Measurements from ENCODE around the gene CRMP1. TPM values are rescaled to one million over a fixed set of nuclear protein-coding genes. Genes with fewer than 3 reads are reported as not detected.

The CRMP1 gene
- total RNA-seq (6.9 TPM), polyA plus RNA-seq (ENCODE audit: insufficient read depth in 1 of 8, insufficient read length in 8 of 8, low replicate concordance in 1 of 8) (10 to 100 TPM; 19.8 to 34.9 (median 24.1) TPM)
- long read RNA-seq, donor 1, partial matches to known transcripts, result 0 of 1 reads
- long read RNA-seq, donor 1, other reads (novel, unspliced or antisense), result 0 of 1 reads
- long read RNA-seq, donor 2, partial matches to known transcripts, result 0 of 1 reads
- long read RNA-seq, donor 2, other reads (novel, unspliced or antisense), result 0 of 1 reads
- long read RNA-seq, donor 3, transcript CRMP1-202 (14 exons, 2,911 nt), result major isoform, 5 of 11 reads
- long read RNA-seq, donor 3, partial matches to known transcripts, result 6 of 11 reads
- long read RNA-seq, donor 3, other reads (novel, unspliced or antisense), result 0 of 11 reads
- long read RNA-seq, donor 4, partial matches to known transcripts, result 0 of 5 reads
- long read RNA-seq, donor 4, other reads (novel, unspliced or antisense), result 0 of 5 reads
- long read RNA-seq, donor 5, partial matches to known transcripts, result 0 of 10 reads
- long read RNA-seq, donor 5, other reads (novel, unspliced or antisense), result 7 of 10 reads
- long read RNA-seq, donor 6, partial matches to known transcripts, result 20 of 21 reads
- long read RNA-seq, donor 6, other reads (novel, unspliced or antisense), result 0 of 21 reads
- long read RNA-seq, donor 7, partial matches to known transcripts, result 11 of 16 reads
- long read RNA-seq, donor 7, other reads (novel, unspliced or antisense), result 0 of 16 reads
- long read RNA-seq, donor 8, result 0 reads
- long read RNA-seq, donor 9, partial matches to known transcripts, result 9 of 12 reads
- long read RNA-seq, donor 9, other reads (novel, unspliced or antisense), result 0 of 12 reads
- long read RNA-seq, donor 10, partial matches to known transcripts, result 0 of 4 reads
- long read RNA-seq, donor 10, other reads (novel, unspliced or antisense), result 0 of 4 reads
- long read RNA-seq, donor 11, partial matches to known transcripts, result 0 of 2 reads
- long read RNA-seq, donor 11, other reads (novel, unspliced or antisense), result 0 of 2 reads

DNA sequence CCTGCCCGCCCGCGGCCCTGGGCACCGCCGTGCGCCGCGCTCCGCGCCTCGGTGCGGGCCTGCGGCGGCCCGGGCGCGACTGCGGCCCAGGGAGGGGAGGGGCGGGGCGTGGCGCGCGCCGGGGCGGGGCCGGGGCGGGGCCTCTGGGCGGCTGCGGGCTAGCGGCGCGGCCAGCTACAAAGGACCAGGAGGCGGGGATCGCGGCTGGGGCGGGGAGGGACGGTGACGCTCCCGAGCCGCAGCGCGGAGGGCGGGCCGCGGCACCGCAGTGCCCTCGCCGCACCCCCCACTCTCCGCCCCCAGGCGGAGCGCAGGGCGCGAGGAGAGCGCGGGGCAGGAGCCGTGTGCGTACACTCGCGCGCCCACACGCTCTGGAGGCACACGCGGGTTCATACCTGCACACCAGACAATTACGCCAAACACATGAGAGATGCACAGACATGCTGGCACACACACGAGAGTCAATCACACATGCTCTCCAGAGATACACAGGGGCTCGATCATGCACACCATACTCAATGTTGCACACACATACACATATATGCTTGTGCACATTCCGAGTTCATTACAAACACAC lies at the start of gene CRMP1:
Gene CRMP1 (minus strand): TSS at position 83 of the 577 bp plus-strand sequence. CDS start 117 bp downstream, outside the sequence.
- Histone ChIP-seq H3K4me1 (ENCODE audit: control insufficient read depth, insufficient read depth, low read length) (peaks cover 23% of the 10 kb centered on the region), H3K36me3 (ENCODE audit: control insufficient read depth, insufficient read depth, low read length) (no peaks in the 10 kb centered on the region), H3K4me3 (ENCODE audit: low read length) (no peak within 1 kb of the TSS), H3K27ac (ENCODE audit: low read length) (no peak within 1 kb of the TSS), H3K9me3 (replicated peaks; ENCODE audit: control insufficient read depth, low read depth, low read length) (peaks cover 5% of the 10 kb centered on the region), H3K27me3 (ENCODE audit: control insufficient read depth, insufficient read depth, low read length) (peaks cover 81% of the 10 kb centered on the region)
- 2% methylated on average over 67 of the region's 67 CpGs for WGBS (ENCODE audit: insufficient coverage)
- DNase-seq, result peak; percentile 17

DNA sequence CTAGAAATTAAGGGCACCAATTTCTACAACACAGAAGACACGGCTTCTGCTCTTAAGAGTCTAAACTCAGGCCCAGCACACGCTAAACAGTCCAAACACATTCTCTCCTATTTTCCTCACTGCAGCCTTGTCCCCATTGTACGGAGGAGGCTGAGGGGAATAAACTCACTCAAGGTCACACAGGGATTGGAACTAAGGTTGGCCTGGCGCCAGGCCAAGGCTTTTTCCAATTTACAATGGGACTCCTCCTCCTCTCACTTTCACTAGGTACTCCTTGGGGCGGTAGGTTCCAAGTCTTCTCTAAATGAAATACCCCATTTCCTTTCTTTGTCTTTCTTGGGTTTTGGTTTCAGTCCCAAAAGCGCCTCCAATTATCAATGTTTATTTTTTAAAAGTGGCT lies 48.7 kb upstream of the CRMP1 start:
- no peak for DNase-seq
- Histone ChIP-seq H3K27me3 (ENCODE audit: control insufficient read depth, insufficient read depth, low read length) (peaks cover 5% of the 10 kb centered on the region), H3K27ac (ENCODE audit: low read length) (no peak overlapping the region), H3K36me3 (ENCODE audit: control insufficient read depth, insufficient read depth, low read length) (no peaks in the 10 kb centered on the region), H3K4me1 (ENCODE audit: control insufficient read depth, insufficient read depth, low read length) (peaks cover 2% of the 10 kb centered on the region), H3K9me3 (replicated peaks; ENCODE audit: control insufficient read depth, low read depth, low read length) (peaks cover 8% of the 10 kb centered on the region), H3K4me3 (ENCODE audit: low read length) (no peak overlapping the region)
- WGBS (ENCODE audit: insufficient coverage), result 80% methylated on average over 2 of the region's 6 CpGs

DNA sequence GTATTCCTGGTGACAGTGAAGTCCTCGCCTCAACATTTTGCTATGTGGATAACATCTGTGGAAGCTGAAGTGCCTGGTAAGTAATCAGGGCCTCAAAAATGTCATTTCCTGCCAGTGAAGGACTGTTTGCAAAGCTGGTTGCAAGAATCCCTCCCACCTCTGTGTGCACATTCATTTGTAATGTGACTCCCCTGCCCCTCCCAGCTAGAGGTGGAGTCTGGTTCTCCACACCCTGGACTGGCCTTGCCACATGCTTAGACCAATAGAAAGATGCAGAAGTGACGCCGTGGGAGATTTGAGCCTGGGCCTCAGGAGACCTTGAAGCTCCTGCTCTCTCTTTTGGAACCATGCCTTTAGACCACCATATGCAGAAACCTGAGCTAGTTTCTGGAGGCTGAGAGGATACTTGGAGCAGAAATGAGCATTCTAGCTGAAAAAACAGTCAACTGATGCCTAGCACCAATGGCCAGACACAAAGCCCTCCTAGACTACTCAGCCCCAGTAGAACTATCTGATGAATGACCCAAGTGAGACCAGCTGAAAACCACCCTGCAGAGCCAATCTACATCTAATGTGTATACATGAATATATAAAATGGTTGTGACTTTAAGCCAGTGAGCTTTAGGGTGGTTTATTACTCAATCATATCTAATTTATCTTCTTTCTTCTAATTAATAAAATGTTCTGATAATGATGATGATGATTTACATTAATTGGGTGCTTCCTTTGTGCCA lies 47.8 kb upstream of the CRMP1 start:
- no peaks in the 10 kb centered on the region for H3K36me3 ChIP-seq (ENCODE audit: control insufficient read depth, insufficient read depth, low read length)

DNA sequence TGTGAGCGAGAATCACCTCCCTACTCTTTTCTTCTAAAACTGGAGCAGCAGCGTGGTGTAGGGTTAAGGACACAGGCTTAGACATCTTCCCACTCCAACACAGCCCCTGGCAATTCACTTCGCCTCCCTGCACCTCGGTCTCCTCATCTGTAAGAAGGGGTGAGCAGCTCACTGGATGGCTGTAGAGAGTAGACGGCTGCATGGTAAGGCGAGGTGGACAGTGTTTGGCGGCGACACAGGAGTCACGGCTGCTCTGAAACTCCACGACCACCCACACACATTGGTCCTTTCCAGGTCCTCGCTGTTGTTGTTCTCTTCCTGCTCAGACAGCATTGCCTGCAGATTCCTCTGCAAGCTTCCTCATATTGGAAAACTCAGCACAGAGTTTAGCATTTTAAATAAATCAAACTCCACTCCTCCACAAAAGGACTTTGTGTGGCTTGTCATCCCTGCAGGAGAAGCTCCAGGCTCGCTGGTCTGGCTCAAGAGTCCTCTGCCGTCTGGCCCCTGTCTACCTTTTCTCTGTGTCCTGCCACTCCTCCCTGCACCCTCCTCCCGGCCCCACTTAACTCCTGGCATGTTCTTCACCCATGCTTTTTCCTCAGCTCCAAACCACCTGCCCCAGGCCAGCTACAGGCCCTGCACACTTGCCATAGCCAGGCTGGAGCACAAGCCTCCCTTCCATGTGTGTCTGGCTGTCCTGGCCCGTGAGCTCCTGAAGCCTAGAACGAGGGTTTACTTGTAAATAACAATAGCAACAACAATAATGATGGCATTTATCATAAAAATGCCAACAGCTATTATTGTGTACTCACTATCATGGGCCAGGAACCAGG lies 41.3 kb upstream of the CRMP1 start:
- Histone ChIP-seq H3K36me3 (ENCODE audit: control insufficient read depth, insufficient read depth, low read length) (no peaks in the 10 kb centered on the region), H3K27ac (ENCODE audit: low read length) (no peak overlapping the region), H3K4me3 (ENCODE audit: low read length) (no peak overlapping the region), H3K27me3 (ENCODE audit: control insufficient read depth, insufficient read depth, low read length) (peaks cover 19% of the 10 kb centered on the region), H3K9me3 (replicated peaks; ENCODE audit: control insufficient read depth, low read depth, low read length) (no peaks in the 10 kb centered on the region), H3K4me1 (ENCODE audit: control insufficient read depth, insufficient read depth, low read length) (no peaks in the 10 kb centered on the region)
- no peak for DNase-seq
- WGBS (ENCODE audit: insufficient coverage), result 44% methylated on average over 10 of the region's 16 CpGs

More for the DNA sequence above, 47.8 kb upstream of the CRMP1 start:
- peaks cover 2% of the 10 kb centered on the region for H3K4me1 ChIP-seq (ENCODE audit: control insufficient read depth, insufficient read depth, low read length)
- no peak for DNase-seq
- no CpG with 5 or more reads among the region's 3 CpGs for WGBS (ENCODE audit: insufficient coverage)
- H3K4me3 ChIP-seq (ENCODE audit: low read length), result no peak overlapping the region
- H3K9me3 ChIP-seq (replicated peaks; ENCODE audit: control insufficient read depth, low read depth, low read length), result peaks cover 6% of the 10 kb centered on the region
- peaks cover 5% of the 10 kb centered on the region for H3K27me3 ChIP-seq (ENCODE audit: control insufficient read depth, insufficient read depth, low read length)
- no peak overlapping the region for H3K27ac ChIP-seq (ENCODE audit: low read length)

DNA sequence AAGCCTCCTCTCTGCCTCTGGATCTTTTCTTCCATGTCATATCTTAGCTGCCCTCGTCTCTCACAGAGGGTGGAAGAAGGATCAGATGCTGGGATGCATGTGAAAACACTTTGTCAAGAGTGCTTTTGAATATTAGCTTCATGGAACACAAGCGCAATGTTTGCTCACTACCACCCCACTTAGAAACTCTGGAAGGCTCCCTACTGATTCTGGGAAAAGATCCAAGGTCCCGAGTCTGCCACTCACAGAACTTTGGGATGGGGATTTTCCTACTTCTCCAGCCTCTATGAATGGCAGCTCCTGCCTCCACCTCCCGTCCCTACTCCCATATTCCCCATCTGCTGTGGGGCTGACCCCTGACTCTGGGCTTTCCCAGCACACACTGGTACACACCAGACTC lies 40.2 kb upstream of the CRMP1 start:
- Histone ChIP-seq H3K27ac (ENCODE audit: low read length) (no peak overlapping the region), H3K27me3 (ENCODE audit: control insufficient read depth, insufficient read depth, low read length) (peaks cover 24% of the 10 kb centered on the region), H3K9me3 (replicated peaks; ENCODE audit: control insufficient read depth, low read depth, low read length) (no peaks in the 10 kb centered on the region), H3K4me3 (ENCODE audit: low read length) (no peak overlapping the region), H3K36me3 (ENCODE audit: control insufficient read depth, insufficient read depth, low read length) (no peaks in the 10 kb centered on the region), H3K4me1 (ENCODE audit: control insufficient read depth, insufficient read depth, low read length) (no peaks in the 10 kb centered on the region)
- no peak for DNase-seq
- WGBS (ENCODE audit: insufficient coverage), result 11% methylated on average over 1 of the region's 4 CpGs

DNA sequence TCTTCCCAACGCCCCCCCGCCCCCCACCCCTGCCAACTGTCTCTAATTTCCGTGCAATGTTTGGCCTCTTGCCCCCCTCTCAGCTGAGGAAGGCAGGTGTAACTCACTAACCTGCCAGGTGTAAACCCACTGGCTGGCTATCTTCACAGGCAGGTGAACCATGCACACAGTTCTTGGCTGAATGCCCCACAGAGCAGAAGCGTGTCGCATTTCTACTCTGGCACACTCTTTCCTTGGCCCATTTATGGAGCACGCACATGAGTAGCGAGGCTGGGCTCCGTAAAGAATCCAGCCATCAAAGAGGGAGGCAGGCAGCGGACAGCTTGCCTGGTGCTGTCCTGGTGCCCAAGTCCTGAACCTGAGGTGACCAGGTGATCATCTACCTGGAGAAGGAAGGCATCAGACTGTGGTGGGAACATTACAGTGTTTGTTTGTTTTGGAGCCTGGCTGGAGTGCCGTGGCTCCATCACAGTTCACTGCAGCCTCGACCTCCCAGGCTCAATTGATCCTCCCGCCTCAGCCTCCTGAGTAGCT lies 39.2 kb upstream of the CRMP1 start:
- 72% methylated on average over 9 of the region's 12 CpGs for WGBS (ENCODE audit: insufficient coverage)

DNA sequence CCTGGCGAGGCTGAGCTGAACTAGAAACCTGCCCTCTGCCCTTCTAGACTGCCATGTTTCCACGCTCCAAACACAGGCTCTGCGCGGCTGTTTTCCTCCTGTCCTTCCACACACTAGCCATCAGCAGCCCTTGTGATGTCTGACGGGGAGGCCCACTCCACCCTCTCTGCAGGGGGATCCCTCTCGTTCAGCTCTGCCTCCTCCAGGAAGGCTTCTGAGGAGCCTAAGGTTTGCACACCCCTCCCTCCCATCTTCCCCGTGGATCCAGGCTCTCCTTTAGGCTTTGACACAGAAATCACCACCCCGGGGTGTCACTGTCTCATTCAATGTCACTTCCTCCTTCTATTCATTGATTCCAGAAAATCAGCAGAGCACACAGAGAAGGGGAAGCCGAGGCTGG lies 38.6 kb upstream of the CRMP1 start:
- no peak overlapping the region for H3K4me3 ChIP-seq (ENCODE audit: low read length)
- H3K27me3 ChIP-seq (ENCODE audit: control insufficient read depth, insufficient read depth, low read length), result peaks cover 27% of the 10 kb centered on the region
- no peaks in the 10 kb centered on the region for H3K9me3 ChIP-seq (replicated peaks; ENCODE audit: control insufficient read depth, low read depth, low read length)
- WGBS (ENCODE audit: insufficient coverage), result 31% methylated on average over 6 of the region's 9 CpGs
- no peak overlapping the region for H3K27ac ChIP-seq (ENCODE audit: low read length)
- no peaks in the 10 kb centered on the region for H3K4me1 ChIP-seq (ENCODE audit: control insufficient read depth, insufficient read depth, low read length)
- no peak for DNase-seq
- no peaks in the 10 kb centered on the region for H3K36me3 ChIP-seq (ENCODE audit: control insufficient read depth, insufficient read depth, low read length)

More for the DNA sequence above, 39.2 kb upstream of the CRMP1 start:
- no peak overlapping the region for H3K4me3 ChIP-seq (ENCODE audit: low read length)
- no peak for DNase-seq
- no peak overlapping the region for H3K27ac ChIP-seq (ENCODE audit: low read length)
- H3K27me3 ChIP-seq (ENCODE audit: control insufficient read depth, insufficient read depth, low read length), result peaks cover 25% of the 10 kb centered on the region
- no peaks in the 10 kb centered on the region for H3K9me3 ChIP-seq (replicated peaks; ENCODE audit: control insufficient read depth, low read depth, low read length)
- H3K4me1 ChIP-seq (ENCODE audit: control insufficient read depth, insufficient read depth, low read length), result no peaks in the 10 kb centered on the region
- H3K36me3 ChIP-seq (ENCODE audit: control insufficient read depth, insufficient read depth, low read length), result no peaks in the 10 kb centered on the region

DNA sequence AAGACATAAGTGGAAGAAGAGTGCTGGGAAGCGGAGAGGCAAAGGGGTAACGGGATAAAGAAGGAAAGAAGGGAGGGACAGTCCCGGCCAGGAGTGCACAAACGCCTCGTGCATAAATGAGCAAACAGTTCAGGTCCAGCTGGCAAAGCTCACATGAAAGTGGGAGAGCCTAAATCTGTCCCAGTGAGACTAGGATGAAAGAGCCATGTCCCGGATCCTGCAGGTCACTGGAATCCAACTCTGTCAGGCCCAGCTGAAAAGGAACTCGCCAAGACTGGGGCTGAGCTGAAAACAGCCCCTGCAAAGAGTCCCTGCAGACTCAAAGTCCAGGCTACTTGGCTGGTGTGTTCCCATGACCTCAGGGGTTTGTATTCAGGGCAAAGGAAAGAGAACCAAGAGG lies 38.0 kb upstream of the CRMP1 start:
- peak; percentile 30 for DNase-seq
- 28% methylated on average over 7 of the region's 7 CpGs for WGBS (ENCODE audit: insufficient coverage)
- no peak overlapping the region for H3K4me3 ChIP-seq (ENCODE audit: low read length)
- H3K27ac ChIP-seq (ENCODE audit: low read length), result no peak overlapping the region
- peaks cover 27% of the 10 kb centered on the region for H3K27me3 ChIP-seq (ENCODE audit: control insufficient read depth, insufficient read depth, low read length)
- H3K9me3 ChIP-seq (replicated peaks; ENCODE audit: control insufficient read depth, low read depth, low read length), result no peaks in the 10 kb centered on the region
- no peaks in the 10 kb centered on the region for H3K36me3 ChIP-seq (ENCODE audit: control insufficient read depth, insufficient read depth, low read length)
- H3K4me1 ChIP-seq (ENCODE audit: control insufficient read depth, insufficient read depth, low read length), result no peaks in the 10 kb centered on the region

DNA sequence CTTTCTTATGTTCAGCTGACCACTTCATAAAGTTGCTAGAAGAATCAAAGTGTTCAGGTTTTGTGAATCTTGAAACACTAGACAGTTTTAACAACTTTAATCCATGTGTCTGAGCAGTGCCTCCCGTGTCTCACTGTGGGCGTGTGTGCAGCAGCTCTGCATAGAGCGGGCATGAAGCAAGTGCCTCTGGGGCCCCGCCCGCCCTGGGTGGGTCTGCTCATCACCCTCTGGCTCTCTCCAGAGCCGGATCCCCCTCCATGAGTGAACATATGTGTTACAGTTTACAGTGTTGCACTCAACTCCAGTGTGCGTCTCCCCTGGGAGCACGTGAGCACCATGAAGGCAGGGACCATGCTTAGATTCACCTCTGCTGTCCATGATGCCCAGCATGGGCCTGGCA lies 37.6 kb upstream of the CRMP1 start:
- no peaks in the 10 kb centered on the region for H3K36me3 ChIP-seq (ENCODE audit: control insufficient read depth, insufficient read depth, low read length)
- whole genome bisulfite sequencing (ENCODE audit: insufficient coverage), result 96% methylated on average over 2 of the region's 8 CpGs
- H3K9me3 ChIP-seq (replicated peaks; ENCODE audit: control insufficient read depth, low read depth, low read length), result no peaks in the 10 kb centered on the region
- H3K27me3 ChIP-seq (ENCODE audit: control insufficient read depth, insufficient read depth, low read length), result peaks cover 27% of the 10 kb centered on the region
- no peak overlapping the region for H3K4me3 ChIP-seq (ENCODE audit: low read length)
- DNase-seq, result no peak
- no peak overlapping the region for H3K27ac ChIP-seq (ENCODE audit: low read length)
- H3K4me1 ChIP-seq (ENCODE audit: control insufficient read depth, insufficient read depth, low read length), result no peaks in the 10 kb centered on the region
